ENCODE results near the gene KERA. TPM values are rescaled to one million over a fixed set of nuclear protein-coding genes. Genes with fewer than 3 reads are reported as not detected.

The KERA gene
- total RNA-seq, 3 donors from 2014 or later = not detected

DNA sequence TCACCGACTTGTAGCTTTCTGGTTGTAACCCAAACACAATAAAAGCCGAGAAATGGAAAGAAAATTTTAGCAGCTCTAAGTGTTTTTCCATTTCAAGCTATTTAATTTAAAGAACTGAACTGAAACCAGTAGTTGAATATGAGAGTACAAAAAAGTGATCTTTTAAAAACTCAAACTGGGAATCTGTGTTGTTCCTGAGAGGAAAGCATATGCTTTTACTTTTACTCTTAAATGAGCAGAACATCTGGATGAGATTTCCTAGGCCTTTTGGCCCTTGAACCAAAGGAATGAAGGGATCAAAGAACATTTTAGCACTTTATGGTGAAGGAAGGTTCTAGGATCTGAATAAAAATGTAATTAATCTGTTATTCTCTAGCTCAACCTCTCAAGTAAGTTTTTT, 1.3 kb downstream of the KERA start:
- Mint-ChIP-seq H3K4me3 (no peak overlapping the region), H3K36me3 (ENCODE audit: insufficient read depth) (no peaks in the 10 kb centered on the region), H3K9me3 (no peaks in the 10 kb centered on the region), H3K4me1 (ENCODE audit: low read depth) (no peaks in the 10 kb centered on the region), H3K27me3 (ENCODE audit: low read depth) (no peaks in the 10 kb centered on the region)
- no peak for DNase-seq
- ATAC-seq = no peak

GRCh38 chr12:91055976-91056375, 1.8 kb downstream of the KERA start:
- Mint-ChIP-seq H3K9me3 (no peaks in the 10 kb centered on the region), H3K4me3 (no peak overlapping the region), H3K36me3 (ENCODE audit: insufficient read depth) (no peaks in the 10 kb centered on the region), H3K4me1 (ENCODE audit: low read depth) (no peaks in the 10 kb centered on the region), H3K27me3 (ENCODE audit: low read depth) (no peaks in the 10 kb centered on the region)
- no peak for ATAC-seq
- DNase-seq = no peak

- H3K36me3 Mint-ChIP-seq (ENCODE audit: insufficient read depth) = no peaks in the 10 kb centered on the region
- H3K4me1 Mint-ChIP-seq (ENCODE audit: low read depth) = no peaks in the 10 kb centered on the region
- no peaks in the 10 kb centered on the region for H3K9me3 Mint-ChIP-seq
- H3K4me3 Mint-ChIP-seq = no peak overlapping the region
- no peak for DNase-seq
- no peaks in the 10 kb centered on the region for H3K27me3 Mint-ChIP-seq (ENCODE audit: low read depth)
- no peak for ATAC-seq
Measured at GRCh38 chr12:91053951-91054715, 3.7 kb downstream of the KERA start.

- H3K4me3 Mint-ChIP-seq = no peak overlapping the region
- DNase-seq = no peak
- no peaks in the 10 kb centered on the region for H3K27me3 Mint-ChIP-seq (ENCODE audit: low read depth)
- H3K36me3 Mint-ChIP-seq (ENCODE audit: insufficient read depth) = no peaks in the 10 kb centered on the region
- ATAC-seq = no peak
- H3K9me3 Mint-ChIP-seq = no peaks in the 10 kb centered on the region
- H3K4me1 Mint-ChIP-seq (ENCODE audit: low read depth) = no peaks in the 10 kb centered on the region
Measured at GRCh38 chr12:91052026-91052425, 5.8 kb downstream of the KERA start.

DNA sequence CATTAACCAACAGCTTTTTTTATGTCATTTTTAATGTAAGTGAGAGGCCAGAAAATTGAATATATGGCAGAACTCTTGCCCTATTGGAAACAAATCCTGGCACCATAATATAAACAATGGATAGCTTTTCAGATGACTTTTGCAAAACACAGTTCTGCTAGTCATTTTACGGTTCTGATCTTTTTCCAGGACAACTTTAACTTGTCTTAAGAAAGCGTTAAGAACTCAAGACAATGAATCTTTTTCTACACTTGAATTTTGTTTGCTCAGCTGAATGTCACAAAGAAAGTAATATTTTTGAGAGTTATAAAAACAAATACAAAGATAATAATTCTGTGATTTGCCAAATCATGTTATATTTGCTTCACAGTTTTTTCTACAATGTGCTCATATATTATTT, 13.2 kb downstream of the KERA start:
- no peak for ATAC-seq
- no peak overlapping the region for H3K4me3 Mint-ChIP-seq
- H3K36me3 Mint-ChIP-seq (ENCODE audit: insufficient read depth) = no peaks in the 10 kb centered on the region

DNA sequence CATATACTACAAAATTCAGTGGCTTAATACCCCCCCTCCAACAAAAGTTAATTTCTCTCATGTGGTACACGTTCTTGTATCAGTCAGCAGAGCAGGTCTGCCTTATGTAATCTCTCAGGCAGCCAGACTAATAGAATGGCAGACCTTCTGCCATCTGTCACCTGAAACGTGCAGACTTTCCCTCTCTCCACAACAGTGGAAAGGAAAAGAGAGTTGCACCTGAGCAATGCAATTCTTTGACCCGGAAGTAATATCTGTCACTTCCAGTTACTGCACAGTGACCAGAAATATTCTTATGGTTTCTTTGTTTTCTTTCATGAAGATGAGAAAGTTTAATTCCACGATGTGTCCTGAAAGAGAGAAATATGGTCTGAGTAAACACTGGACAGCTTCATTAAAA, 14.4 kb downstream of the KERA start:
- no peaks in the 10 kb centered on the region for H3K4me1 Mint-ChIP-seq (ENCODE audit: low read depth)

More for the DNA sequence above, 13.2 kb downstream of the KERA start:
- DNase-seq = no peak
- Mint-ChIP-seq H3K4me1 (ENCODE audit: low read depth) (no peaks in the 10 kb centered on the region), H3K9me3 (peaks cover 4% of the 10 kb centered on the region), H3K27me3 (ENCODE audit: low read depth) (no peaks in the 10 kb centered on the region)

GRCh38 chr12:91040096-91040755, 17.6 kb downstream of the KERA start:
- ATAC-seq (no peak), DNase-seq (no peak)
- Mint-ChIP-seq H3K4me1 (ENCODE audit: low read depth) (no peaks in the 10 kb centered on the region), H3K9me3 (peaks cover 4% of the 10 kb centered on the region), H3K27me3 (ENCODE audit: low read depth) (no peaks in the 10 kb centered on the region), H3K4me3 (no peak overlapping the region), H3K36me3 (ENCODE audit: insufficient read depth) (no peaks in the 10 kb centered on the region)

More for the DNA sequence above, 14.4 kb downstream of the KERA start:
- ATAC-seq (no peak), DNase-seq (no peak)
- H3K36me3 Mint-ChIP-seq (ENCODE audit: insufficient read depth) = no peaks in the 10 kb centered on the region
- H3K4me3 Mint-ChIP-seq = no peak overlapping the region
- peaks cover 4% of the 10 kb centered on the region for H3K9me3 Mint-ChIP-seq
- H3K27me3 Mint-ChIP-seq (ENCODE audit: low read depth) = no peaks in the 10 kb centered on the region

DNA sequence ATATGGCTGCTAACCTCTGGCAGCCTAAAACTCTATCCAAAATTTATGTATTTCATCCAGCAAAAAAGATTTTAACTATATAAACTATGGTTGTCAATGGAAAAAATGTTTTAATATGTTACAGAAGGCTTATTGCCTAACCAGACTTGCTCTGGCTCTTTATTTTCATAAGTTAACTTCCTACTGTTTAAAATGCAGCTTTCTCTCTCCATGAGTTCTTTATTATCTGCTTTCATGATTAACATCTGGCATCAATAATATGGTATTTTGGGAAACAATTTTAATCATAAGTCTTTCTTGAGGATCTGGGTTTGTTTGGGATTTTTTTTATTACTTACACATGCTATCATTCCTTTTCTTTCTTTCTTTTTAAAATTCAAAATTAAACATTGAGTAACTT, 20.5 kb downstream of the KERA start:
- no peak overlapping the region for H3K4me3 Mint-ChIP-seq
- H3K4me1 Mint-ChIP-seq (ENCODE audit: low read depth) = no peaks in the 10 kb centered on the region
- DNase-seq (no peak), ATAC-seq (no peak)
- H3K9me3 Mint-ChIP-seq = peaks cover 4% of the 10 kb centered on the region
- H3K36me3 Mint-ChIP-seq (ENCODE audit: insufficient read depth) = no peaks in the 10 kb centered on the region
- H3K27me3 Mint-ChIP-seq (ENCODE audit: low read depth) = no peaks in the 10 kb centered on the region

GRCh38 chr12:91033251-91033650, 24.6 kb downstream of the KERA start:
- no peaks in the 10 kb centered on the region for H3K36me3 Mint-ChIP-seq (ENCODE audit: insufficient read depth)
- no peaks in the 10 kb centered on the region for H3K4me1 Mint-ChIP-seq (ENCODE audit: low read depth)
- DNase-seq (no peak), ATAC-seq (no peak)
- H3K4me3 Mint-ChIP-seq = no peak overlapping the region
- peaks cover 2% of the 10 kb centered on the region for H3K27me3 Mint-ChIP-seq (ENCODE audit: low read depth)
- H3K9me3 Mint-ChIP-seq = no peaks in the 10 kb centered on the region

DNA sequence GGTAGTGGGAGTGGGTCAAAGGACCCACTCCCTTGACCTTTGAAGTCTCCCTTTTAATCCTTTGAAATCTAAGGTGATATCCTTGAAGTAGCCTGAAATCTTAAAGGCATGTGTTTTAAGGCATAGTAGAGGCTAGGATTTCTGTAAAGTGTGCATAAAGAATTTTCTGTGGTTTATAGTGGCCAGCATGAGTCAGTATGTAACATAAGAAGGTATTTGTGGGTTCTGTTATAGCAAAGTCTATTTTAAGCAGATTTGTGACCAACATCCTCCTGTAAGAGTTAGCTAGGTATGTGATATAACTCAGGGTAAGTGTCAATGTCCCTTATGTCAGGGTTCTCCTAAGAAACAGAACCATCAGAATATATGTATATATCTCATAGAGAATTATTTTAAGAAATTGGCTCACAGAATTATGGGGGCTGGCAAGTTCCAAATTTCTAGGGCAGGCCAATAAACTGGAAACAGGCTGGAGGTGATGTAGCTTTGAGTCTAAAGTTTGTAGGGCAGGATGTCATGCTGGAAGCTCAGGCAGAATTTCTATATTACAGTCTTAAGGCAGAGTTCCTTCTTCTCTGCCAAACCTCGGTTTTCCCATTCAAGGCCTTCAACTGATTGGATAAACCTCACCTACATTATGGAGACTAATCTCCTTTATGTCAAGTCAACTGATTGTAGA, 34.4 kb downstream of the KERA start:
- DNase-seq (no peak), ATAC-seq (peak in 1 of 2 donors; percentile 18)
- Mint-ChIP-seq H3K9me3 (no peaks in the 10 kb centered on the region), H3K27me3 (ENCODE audit: low read depth) (peaks cover 3% of the 10 kb centered on the region), H3K36me3 (ENCODE audit: insufficient read depth) (no peaks in the 10 kb centered on the region), H3K4me3 (no peak overlapping the region), H3K4me1 (ENCODE audit: low read depth) (no peaks in the 10 kb centered on the region)

GRCh38 chr12:91021076-91021475, 36.7 kb downstream of the KERA start:
- H3K4me3 Mint-ChIP-seq = no peak overlapping the region
- H3K36me3 Mint-ChIP-seq (ENCODE audit: insufficient read depth) = no peaks in the 10 kb centered on the region
- H3K9me3 Mint-ChIP-seq = no peaks in the 10 kb centered on the region
- H3K4me1 Mint-ChIP-seq (ENCODE audit: low read depth) = no peaks in the 10 kb centered on the region
- no peak for DNase-seq
- peaks cover 3% of the 10 kb centered on the region for H3K27me3 Mint-ChIP-seq (ENCODE audit: low read depth)
- no peak for ATAC-seq

DNA sequence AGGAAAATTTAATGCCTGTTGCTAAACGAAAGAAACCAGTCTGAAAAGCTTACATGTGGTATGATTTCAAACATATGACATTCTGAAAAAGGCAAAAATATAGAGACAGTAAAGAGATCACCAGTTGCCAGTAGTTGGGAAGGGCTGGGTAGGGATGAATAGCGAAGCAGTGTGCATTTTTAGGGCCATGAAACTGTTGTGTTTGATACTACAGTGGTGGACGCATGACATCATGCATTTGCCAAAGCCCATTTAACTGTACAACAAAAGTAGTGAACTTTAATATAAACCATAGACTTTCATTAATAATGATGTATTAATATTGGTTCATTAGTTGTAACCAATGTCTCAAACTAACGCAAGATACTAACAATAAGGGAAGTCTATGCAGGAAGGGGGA, 38.4 kb downstream of the KERA start:
- no peak overlapping the region for H3K4me3 Mint-ChIP-seq
- no peaks in the 10 kb centered on the region for H3K36me3 Mint-ChIP-seq (ENCODE audit: insufficient read depth)
- peaks cover 3% of the 10 kb centered on the region for H3K27me3 Mint-ChIP-seq (ENCODE audit: low read depth)
- DNase-seq = no peak
- peaks cover 3% of the 10 kb centered on the region for H3K9me3 Mint-ChIP-seq
- H3K4me1 Mint-ChIP-seq (ENCODE audit: low read depth) = no peaks in the 10 kb centered on the region
- ATAC-seq = no peak

GRCh38 chr12:91017511-91018263, 40.1 kb downstream of the KERA start:
- Mint-ChIP-seq H3K36me3 (ENCODE audit: insufficient read depth) (no peaks in the 10 kb centered on the region), H3K27me3 (ENCODE audit: low read depth) (no peaks in the 10 kb centered on the region), H3K4me3 (no peak overlapping the region), H3K4me1 (ENCODE audit: low read depth) (no peaks in the 10 kb centered on the region), H3K9me3 (peaks cover 3% of the 10 kb centered on the region)
- DNase-seq = no peak
- ATAC-seq = no peak

GRCh38 chr12:91017043-91017442, 40.8 kb downstream of the KERA start:
- no peaks in the 10 kb centered on the region for H3K36me3 Mint-ChIP-seq (ENCODE audit: insufficient read depth)
- DNase-seq (no peak), ATAC-seq (no peak)
- no peaks in the 10 kb centered on the region for H3K4me1 Mint-ChIP-seq (ENCODE audit: low read depth)
- H3K4me3 Mint-ChIP-seq = no peak overlapping the region
- no peaks in the 10 kb centered on the region for H3K27me3 Mint-ChIP-seq (ENCODE audit: low read depth)
- peaks cover 3% of the 10 kb centered on the region for H3K9me3 Mint-ChIP-seq

All from activated T-cell treated with anti-CD3 and anti-CD28 coated beads, Interleukin-2, amount 50 U/mL, for 4 hours (primary cell).